Esophagus mucosa (tissue), 1 donor: Measurements from ENCODE around the gene TMEM219. TPM values are rescaled to one million over a fixed set of nuclear protein-coding genes. Genes with fewer than 3 reads are reported as not detected.

ENCODE experiments used
- ATAC-seq: fragments of 200-7000 bp; cut with Tn5 transposase; one replicate; pipeline ENCODE4 v1.9.1; 2020
- total RNA-seq: library from RNA; stranded (reverse); gene quantifications from one replicate; pipeline ENCODE4 v1.2.4, GENCODE V29; 2023
- donor health status: DM: yes; HTN: yes; CAD: no.

The TMEM219 gene
- total RNA-seq, 1 donor from 2014 or later: 74.5 TPM

DNA sequence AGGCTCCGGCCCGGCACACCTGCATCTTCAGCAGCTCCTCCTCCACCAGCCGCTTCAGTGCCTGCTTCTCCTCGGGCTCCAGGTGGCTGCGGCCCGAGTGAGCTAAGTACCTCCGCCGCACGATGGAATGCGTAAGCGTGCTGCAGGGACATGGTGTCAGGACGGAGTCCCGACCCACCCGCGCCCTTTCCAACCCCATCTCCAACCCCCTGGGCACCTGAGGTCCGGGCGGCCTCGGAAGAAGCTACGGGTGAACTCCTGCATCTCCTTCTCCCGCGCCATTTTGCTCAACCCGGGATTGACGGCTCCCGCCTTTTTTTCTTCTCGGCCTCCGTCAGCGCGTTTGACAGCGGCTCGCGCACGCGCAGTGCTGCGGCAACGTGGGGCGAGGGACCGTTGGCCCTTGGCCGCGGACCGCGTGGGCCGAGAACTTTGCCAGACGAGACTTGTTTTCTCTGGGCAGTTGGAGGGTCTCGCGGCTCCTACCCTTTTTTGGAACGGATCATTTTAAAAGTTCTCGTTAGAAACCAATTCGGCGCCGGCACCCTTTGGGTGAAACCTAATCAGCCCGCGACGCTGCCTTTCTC, 33.5 kb downstream of the TMEM219 start, which contains the start of gene HIRIP3:
Gene HIRIP3, minus strand, starts transcription at position 294 of the 587 bp plus-strand sequence. Its CDS starts 12 bp downstream, at position 282.
- peak; percentile 62 for ATAC-seq

DNA sequence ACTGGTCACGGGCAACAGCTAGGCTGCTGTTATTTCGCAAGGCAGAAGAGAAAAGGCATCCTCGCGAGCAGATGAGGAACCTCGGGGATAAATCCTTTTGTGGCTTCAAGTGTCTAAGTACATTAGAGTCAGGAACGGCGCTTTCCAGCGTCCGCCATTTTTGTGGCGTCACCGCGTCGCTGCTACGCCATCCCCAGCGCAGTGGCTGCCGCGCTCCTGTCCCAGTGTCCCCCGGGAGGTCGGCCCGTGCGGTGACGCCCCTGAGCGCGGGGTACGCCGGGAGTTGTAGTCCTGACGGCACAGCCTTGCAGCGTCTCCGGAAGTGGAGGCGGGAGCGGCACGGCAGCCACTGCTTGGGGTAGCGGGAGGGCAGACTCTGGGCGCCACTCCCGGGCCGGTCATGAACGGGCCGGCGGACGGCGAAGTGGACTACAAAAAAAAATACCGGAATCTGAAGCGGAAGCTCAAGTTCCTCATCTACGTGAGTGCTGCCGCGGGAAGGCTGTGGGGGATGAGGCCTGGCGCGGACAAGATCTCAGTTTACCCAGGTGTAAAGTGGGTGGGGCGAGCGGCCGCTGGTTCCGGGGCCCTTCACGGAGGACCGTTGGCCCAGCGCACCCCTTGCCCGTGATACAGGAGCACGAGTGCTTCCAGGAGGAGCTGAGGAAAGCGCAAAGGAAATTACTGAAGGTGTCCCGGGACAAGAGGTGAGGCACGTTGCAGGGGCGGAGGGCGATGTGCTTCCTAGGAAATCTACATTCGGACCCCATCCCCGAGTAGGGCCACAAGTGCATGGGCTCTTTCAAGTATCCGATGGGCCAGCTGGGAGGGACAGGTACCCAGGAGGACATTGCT, 34.3 kb downstream of the TMEM219 start, which contains the start of gene INO80E:
Gene INO80E, plus strand, starts transcription at position 331 of the 855 bp plus-strand sequence. Its CDS starts 70 bp downstream, at position 401.
- ATAC-seq: peak; percentile 97

DNA sequence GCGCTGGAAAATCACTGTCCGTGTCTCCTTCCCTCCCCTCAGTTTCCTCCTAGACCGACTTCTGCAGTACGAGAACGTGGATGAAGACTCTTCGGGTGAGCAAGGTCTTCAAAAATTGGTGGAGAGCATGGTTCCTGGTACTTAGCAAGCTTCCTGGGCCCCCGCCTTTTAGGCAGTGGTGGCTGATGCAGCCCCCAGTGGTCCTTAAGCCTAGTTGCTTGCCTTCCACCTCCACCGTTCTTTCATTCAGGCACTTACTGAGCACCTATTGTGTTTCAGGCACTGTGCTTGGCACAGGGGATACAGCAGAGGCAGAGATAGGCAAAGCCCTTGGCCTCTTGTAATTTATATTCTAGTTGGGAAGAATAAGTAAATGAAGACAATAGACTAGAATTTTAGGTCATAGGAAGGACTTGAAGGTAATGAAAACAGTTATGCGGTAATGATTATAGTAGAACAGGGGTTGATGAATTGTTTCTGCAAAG, 34.9 kb downstream of the TMEM219 start:
- no peak for ATAC-seq

DNA sequence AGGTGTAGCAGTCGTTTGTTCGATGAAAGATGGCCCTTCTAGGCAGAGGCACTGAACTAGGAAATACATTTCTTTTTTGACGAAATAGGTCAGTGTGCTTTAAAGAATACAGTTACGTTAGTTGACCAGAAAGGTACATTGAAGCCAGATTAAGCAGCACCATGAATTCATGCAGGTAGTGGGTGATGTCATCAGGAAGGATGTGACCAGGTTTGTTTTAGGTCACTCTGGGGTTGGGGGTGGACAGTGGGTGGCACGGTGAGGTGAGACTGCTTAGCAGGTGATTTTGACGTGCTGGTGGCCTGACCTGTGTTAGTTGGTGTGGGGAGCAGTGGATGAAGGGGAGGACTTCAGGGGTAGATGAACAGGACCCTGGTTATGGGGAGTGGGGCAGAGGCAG, 37.7 kb downstream of the TMEM219 start:
- no peak for ATAC-seq

DNA sequence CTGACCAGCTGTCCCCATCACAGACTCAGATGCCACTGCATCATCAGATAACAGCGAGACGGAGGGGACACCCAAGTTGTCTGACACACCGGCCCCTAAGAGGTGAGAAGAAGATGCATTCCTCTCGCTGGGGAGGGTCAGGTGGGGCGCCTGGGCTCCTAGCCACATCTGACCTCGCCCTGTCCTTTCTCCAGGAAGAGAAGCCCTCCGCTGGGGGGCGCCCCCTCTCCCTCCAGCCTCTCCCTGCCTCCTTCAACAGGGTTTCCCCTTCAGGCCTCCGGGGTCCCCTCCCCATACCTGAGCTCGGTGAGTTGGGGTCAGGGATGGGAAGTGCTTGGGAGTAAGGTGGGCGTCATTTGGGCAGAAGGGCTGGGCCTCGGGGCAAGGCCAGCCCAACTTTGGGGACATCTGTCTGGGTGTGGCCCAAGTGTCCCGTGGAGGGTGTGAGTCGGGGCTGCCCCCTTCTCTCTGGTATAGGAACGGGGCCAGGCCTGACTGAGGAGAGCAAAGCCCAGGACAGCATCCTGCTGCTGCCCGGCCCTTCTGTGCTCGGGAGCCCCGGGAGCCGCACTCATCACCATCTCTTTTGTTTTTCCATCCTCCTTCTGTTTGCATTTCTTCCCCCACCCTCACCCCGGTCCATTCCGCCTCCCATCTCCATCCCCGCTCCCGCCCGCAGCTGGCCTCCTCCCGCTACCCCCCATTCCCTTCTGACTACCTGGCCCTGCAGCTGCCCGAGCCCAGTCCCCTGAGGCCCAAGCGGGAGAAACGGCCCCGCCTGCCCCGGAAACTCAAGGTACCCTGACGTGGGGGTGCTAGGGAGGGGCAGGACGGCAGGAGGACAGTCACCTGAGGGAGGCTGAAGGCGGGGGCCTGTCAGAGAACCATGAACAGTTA, 39.1 kb downstream of the TMEM219 start:
- no peak for ATAC-seq

DNA sequence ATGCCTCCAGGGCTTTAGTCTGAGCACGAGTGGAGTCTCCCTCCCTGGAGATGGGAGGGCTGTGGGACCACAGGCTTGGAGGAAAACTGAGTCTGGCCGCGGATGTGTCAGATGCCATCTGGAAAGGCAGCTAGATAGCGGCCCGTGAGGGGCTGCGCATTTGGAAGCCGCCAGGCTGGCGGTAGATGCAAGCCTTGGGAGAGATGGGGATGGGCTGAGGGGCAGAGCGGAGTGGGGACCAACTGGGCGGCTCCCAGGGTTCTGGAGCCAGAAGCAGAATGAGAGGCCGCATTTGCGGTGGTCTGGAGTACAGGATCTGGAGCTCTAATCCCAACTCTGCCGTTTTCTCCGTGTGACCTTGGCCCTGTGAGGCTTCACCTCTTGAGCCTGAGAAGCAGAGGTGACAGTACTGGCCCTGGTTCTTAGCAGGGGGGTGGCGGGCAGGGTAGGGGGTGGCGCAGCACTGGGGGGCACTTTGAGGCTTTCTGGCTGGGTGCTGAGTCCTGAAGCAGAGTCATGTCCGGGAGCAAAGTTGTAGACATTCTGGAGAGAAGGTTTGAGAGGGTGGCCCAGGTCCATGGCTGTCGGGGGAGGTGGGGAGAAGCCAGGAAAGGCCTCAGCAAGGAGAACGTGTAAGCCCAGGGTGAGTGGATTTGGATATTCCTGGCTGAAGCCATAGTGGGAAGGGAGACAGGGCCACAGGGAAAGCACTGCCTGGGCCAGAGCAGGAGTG, 40.9 kb downstream of the TMEM219 start:
- ATAC-seq: no peak

DNA sequence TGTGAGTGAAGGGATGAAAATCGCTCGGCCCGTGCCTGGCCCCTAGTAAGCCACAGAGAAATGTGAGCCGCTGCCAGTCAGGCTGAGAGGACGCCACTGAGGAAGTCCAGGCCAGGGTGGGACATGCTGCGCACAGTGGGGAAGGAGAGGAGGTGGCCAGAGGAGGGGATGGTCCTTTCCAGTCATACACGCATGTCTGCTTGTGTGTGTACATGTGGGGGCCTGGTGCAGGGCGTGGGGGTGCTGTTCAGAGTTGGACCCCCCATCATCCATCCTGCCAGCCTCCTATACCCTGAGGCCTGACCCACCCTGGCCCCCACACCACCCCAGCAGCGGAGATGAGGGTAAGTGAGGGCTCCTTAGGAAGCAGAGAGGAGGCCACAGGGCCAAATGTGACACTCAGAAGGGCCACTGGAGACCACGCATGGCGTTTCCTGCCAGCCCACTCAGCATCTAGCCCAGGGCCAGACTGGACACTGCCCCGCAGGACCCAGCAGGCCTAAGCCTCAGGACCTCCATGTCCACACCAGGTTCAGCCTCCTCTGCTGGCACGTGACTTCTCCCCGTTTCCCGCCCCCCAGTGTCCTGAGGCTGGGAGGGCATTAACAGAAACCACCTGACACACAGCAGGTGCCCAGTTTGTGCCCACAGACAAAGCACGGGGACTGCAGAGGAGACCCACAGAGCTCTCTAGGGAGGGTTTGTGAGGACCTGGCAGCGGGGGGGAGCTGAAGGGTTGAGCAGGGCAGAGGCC, 42.0 kb downstream of the TMEM219 start:
- ATAC-seq: no peak

DNA sequence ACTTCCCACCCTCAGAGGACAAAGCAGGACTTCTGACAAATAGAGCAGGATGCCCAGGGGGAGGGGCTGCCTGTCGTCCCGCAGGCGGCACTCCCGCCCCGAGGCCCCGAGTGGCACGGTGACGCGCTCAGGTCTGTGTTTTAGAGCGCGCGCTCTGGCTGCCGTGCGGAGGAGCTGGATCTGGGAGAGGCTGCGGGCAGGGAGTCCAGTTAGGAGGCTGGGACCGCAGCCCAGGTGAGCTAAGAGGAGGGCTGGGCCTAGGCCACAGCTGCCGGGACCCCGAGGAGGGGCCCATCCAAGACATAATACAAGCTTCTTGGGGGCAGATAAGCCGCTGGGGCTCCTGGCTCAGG, 42.5 kb downstream of the TMEM219 start:
- no peak for ATAC-seq

DNA sequence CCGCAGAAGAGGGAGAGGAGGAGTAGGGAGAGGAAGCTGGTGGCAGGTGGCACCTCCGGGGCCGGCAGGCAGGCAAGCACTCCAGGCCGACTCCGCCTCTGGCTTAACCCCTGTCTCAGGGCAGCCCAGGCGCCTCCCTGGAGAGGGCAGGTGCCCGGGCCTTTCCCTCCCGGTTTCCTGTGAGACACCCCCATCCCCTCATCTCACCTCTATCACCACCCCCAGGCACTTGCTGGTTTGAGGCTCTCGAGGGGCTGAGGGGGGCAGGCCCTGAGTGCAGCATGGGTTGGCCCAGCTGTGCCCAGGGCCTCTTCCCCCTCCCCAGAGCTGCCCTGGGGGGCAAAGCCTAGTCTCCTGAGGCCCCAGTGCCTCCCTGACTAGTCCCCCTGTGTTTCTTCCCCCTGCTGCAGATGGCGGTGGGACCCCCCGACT, 42.9 kb downstream of the TMEM219 start:
- no peak for ATAC-seq

DNA sequence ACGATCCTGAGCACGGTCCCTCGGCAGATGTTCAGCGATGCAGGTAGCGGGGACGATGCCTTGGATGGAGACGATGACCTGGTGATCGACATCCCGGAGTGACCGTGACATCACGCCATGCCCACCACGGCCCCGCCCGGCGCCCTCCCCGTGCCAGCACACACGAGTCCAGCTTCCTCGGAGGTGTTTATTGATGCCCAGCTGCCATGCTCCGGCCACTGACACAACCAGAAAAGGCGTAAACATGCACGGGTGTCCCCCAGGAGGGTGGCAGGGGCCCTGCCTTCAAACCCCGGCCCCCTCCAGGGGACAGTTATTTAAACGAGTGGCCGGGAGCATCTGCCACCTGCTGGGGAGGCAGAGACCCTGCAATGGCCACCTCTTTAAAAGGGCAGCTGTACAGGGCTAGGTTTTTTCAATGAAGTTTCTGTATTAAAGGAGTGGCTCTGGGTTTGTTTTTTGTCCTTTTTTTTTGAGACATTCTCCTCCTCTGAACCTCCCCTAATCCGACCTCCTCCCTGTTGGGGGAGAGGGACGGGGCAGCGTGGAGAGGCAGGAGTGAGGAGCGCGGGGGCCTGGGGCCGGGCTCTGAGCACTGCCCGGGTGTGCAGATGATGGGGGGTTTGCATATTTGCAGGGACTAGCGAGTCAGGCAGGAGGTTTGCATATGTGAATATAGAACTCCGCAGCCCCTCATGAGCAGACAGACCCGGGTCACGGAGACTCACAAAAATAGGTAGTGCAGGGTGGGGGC, 43.6 kb downstream of the TMEM219 start:
- no peak for ATAC-seq

DNA sequence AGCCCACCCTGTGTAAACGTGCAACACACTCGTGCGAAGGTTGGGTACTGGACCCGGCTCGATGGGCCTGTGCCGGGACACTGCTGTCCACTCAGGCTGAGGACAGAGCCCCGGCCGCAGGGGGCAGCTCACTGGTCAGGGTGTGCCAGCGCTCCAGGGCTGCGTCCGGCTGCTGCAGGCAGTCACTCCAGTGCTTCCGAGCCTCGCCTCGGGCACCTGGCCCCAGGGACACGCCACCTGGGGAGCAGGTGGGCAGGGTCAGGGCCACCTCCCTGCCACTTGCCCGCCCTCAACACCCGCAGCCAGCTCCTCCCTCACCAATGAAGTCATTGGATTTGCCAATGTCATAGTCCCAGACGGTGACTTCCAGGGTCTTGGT, 44.2 kb downstream of the TMEM219 start:
- ATAC-seq: no peak

DNA sequence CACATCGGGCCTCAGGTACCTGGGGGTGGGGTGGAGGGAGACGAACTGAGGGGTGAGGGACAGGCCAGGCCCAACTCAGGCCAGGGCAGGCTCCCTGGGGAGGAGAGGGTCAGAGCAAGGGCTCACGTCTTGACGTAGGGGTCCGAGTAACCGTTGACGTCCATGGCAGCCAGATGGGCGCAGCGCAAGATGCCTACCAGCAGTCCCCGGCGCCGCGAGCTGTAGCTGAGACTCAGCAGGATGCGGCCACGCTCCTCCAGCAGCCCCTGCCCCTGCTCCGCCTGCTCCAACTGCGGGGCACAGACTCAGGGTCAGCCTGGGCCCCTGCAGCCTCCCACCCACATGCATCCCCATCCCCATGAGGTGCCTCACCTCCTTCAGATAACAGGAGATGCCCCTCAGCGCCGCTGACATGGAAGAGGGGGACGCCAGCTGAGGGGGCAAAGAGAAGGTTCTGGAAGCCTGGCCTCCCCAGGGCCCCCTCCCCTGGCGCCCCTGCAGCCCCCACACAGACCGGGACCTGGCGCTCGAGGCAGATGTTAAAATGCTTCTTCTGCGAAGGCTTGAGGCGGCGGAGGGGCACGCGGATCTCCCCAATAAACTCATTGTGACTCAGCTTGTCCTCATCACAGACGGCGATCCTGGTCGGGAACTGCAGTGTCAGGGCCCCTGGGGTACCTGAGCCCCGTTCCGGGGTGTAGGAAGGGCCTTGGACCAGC, 44.9 kb downstream of the TMEM219 start:
- ATAC-seq: no peak

DNA sequence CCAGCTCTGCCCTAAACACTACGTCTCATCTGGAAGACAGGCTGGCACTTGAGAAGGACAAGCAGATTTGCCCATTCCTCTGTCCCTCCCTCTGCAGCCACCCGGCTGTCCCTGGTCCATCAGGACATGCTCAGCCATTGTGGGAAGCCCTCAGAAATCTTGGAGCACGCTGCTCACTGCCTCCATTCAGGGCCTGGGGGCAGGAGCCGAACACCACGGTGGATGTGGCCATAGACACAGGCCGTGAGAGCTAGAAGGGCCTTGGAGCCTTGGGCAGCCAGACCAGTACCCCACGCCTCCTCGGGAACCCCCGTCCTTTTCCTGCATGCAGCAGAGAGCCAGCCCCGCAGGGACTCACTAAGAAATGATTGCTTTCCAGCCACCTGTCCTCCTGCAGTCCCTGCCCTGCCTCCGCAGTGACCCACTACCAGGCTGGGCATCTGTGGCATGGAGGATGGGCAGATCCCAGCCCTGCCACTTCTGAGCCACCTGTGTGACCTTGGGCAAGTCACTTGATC, 45.6 kb downstream of the TMEM219 start:
- ATAC-seq: no peak

DNA sequence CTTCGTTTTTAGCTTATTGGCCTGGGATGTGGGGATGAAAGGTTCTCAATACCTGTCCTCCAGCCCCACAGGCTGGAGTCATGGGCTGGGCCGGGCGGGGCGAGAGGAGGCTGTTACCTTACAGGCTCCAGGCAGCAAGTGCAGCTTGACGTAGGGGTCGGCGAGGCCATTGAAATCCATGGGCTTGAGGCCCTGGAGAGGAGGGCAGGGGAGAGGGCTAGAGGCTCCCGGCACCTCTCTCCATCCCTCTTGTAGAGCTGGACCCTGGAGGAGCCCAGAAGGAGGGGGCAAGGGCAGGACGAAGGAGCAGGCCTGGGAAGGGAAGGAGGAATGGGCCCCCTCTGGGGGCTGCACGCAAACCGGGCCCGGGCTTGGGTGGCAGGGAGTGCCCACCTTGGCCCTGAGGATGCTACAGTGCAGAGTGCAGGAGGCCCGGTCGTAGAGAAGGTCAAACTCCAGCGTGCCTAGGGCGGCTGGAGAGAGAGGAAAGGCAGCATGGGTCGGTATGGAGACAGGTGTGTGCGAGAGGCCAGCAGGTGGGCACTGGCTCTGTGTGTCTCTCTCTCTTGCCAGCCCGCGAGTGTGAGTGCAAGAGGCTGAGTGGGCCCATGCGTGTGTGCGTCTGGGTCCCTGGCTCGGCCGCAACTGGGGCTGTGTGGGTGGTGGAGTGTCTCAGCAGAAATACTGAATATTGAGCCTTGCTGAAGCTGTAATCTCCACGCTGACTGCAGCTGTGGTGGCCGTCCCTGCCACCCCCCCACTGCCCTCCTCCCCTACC, 47.4 kb downstream of the TMEM219 start:
- ATAC-seq: no peak

DNA sequence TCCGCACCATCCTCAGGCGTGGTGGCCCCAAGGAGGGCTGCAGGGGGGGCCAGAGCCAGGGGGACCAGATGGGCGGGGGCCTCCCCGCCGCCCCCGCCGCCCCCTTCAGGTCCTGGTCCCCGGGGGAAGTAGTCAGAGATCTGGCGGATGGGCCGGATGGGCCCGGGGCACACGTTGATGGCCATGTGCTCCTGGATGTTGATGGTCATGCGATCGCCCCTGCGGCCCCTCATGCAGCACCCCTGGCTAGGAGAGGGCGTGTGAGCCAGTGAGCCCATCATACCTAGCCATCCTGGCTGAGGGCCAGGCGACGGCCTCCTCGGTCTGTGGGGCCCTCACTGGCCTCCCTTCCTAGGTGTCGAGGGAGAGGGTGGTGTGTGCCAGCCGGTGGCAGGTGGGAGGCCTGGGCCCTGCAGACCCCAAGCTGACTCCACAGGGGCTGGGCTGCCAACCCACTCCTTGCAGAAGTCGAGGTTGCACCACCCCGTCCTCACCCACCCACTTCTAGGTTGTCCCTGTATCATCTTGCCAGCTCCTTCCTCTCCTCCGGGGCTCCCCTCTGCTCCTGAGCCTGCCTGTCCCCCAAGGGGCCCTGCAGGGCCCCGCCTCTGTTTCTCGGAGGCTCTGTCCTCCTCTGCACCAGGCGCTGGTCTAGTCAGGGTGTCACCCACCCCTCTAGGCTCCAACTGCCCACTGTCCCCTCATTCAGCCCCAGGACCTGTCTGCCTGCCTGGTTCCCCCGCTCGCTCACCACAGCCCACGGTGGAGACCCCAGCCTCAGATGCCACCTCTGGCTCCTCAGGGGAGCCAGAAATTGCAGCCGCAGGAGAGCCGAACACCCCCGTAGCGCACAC, 48.3 kb downstream of the TMEM219 start:
- ATAC-seq: peak; percentile 5

DNA sequence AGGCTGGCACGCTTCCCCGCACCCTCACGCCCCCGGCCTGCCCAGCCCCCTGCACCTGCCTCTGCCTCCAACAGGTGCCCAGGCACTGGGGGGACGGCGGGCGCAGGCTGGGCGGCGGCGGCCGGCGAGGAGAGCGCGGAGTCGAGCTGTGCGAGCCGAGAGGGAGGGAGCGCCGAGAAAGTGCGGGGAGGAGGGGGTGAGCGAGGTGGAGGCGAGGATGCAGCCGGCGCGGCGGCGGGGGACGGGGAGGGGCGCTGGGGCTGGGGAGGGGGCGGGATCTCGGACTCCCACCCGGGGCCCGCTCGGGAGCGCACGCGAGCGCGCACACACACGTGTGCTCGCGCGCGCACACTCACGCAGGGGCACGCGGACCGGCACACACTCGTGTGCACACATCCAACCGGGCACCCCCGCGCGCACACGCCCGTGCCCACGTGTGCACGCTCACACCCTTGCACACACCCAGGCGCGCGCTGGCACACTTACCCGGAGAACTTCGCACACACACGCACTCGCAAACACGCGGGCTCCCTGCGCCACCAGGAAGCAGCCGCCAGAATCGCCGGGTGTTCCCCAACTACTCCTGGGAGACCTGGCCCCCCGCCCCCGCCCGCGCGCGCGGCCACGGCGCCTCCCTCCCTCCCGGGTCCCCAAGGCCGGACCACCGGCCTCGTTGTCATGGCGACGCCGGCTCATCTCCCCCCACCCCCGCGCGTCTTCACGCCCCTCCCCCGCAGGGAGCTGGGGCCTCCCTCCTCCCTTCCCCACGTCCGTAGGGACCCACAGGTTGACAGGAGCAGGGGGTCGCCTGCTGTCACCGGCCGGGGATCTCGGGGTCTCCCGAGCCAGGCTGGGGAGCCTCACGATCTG, 49.2 kb downstream of the TMEM219 start, which contains the start of gene DOC2A:
Gene DOC2A, minus strand, starts transcription at position 184 of the 870 bp plus-strand sequence. CDS start 805 bp downstream, outside the sequence.
- peak; percentile 3 for ATAC-seq
